Measurements from ENCODE around the gene B4GALNT1. TPM values are rescaled to one million over a fixed set of nuclear protein-coding genes. Genes with fewer than 3 reads are reported as not detected.

Gene B4GALNT1
- polyA plus RNA-seq, 1 donor from 2014 or later: 99.9 TPM

GRCh38 chr12:57607958-57608663 lies 24.9 kb downstream of the B4GALNT1 start:
- no peak overlapping the region for H3K4me3 ChIP-seq (ENCODE audit: low read length)
- H3K9me2 ChIP-seq (ENCODE audit: insufficient read depth, low read length): no peaks in the 10 kb centered on the region
- TF ChIP-seq TAF1 (IDR thresholded peaks at IDR 0.05; ENCODE audit: low read depth): no peak
- no peak for TF ChIP-seq RAD21 (conservative IDR thresholded peaks at IDR 0.05)
- no peak for TF ChIP-seq EZH2 (IDR thresholded peaks at IDR 0.05; ENCODE audit: borderline replicate concordance, insufficient read depth, low read length, poor library complexity, severe bottlenecking)
- TF ChIP-seq, protein P1, sequence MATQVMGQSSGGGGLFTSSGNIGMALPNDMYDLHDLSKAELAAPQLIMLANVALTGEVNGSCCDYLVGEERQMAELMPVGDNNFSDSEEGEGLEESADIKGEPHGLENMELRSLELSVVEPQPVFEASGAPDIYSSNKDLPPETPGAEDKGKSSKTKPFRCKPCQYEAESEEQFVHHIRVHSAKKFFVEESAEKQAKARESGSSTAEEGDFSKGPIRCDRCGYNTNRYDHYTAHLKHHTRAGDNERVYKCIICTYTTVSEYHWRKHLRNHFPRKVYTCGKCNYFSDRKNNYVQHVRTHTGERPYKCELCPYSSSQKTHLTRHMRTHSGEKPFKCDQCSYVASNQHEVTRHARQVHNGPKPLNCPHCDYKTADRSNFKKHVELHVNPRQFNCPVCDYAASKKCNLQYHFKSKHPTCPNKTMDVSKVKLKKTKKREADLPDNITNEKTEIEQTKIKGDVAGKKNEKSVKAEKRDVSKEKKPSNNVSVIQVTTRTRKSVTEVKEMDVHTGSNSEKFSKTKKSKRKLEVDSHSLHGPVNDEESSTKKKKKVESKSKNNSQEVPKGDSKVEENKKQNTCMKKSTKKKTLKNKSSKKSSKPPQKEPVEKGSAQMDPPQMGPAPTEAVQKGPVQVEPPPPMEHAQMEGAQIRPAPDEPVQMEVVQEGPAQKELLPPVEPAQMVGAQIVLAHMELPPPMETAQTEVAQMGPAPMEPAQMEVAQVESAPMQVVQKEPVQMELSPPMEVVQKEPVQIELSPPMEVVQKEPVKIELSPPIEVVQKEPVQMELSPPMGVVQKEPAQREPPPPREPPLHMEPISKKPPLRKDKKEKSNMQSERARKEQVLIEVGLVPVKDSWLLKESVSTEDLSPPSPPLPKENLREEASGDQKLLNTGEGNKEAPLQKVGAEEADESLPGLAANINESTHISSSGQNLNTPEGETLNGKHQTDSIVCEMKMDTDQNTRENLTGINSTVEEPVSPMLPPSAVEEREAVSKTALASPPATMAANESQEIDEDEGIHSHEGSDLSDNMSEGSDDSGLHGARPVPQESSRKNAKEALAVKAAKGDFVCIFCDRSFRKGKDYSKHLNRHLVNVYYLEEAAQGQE (IDR thresholded peaks at IDR 0.05; ENCODE audit: borderline replicate concordance): no peak
- no peak for TF ChIP-seq MXI1 (conservative IDR thresholded peaks at IDR 0.05; ENCODE audit: poor library complexity, severe bottlenecking)
- no peak for TF ChIP-seq SMC3 (conservative IDR thresholded peaks at IDR 0.05; ENCODE audit: poor library complexity)
- no peak for TF ChIP-seq EP300 (conservative IDR thresholded peaks at IDR 0.05; ENCODE audit: poor library complexity, severe bottlenecking)
- no peak for TF ChIP-seq POLR2AphosphoS5 (IDR thresholded peaks at IDR 0.05)
- TF ChIP-seq, protein P2, sequence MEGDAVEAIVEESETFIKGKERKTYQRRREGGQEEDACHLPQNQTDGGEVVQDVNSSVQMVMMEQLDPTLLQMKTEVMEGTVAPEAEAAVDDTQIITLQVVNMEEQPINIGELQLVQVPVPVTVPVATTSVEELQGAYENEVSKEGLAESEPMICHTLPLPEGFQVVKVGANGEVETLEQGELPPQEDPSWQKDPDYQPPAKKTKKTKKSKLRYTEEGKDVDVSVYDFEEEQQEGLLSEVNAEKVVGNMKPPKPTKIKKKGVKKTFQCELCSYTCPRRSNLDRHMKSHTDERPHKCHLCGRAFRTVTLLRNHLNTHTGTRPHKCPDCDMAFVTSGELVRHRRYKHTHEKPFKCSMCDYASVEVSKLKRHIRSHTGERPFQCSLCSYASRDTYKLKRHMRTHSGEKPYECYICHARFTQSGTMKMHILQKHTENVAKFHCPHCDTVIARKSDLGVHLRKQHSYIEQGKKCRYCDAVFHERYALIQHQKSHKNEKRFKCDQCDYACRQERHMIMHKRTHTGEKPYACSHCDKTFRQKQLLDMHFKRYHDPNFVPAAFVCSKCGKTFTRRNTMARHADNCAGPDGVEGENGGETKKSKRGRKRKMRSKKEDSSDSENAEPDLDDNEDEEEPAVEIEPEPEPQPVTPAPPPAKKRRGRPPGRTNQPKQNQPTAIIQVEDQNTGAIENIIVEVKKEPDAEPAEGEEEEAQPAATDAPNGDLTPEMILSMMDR (IDR thresholded peaks at IDR 0.05; ENCODE audit: poor library complexity, severe bottlenecking): no peak
- H3K27me3 ChIP-seq (ENCODE audit: insufficient read depth, low read depth, low read length): peaks cover 13% of the 10 kb centered on the region
- H3K9ac ChIP-seq (ENCODE audit: low read length): no peak overlapping the region
- H3K9me3 ChIP-seq (ENCODE audit: low read length): no peaks in the 10 kb centered on the region
- H3K36me3 ChIP-seq (ENCODE audit: insufficient read depth, low read length): no peaks in the 10 kb centered on the region
- no peaks in the 10 kb centered on the region for H4K20me1 ChIP-seq (ENCODE audit: insufficient read depth)
- H3F3A ChIP-seq (ENCODE audit: insufficient read depth, low read length, poor library complexity, severe bottlenecking): no peaks in the 10 kb centered on the region
- no peak overlapping the region for H3K4me2 ChIP-seq (ENCODE audit: low read length)
- H2AFZ ChIP-seq (ENCODE audit: low read depth, low read length): no peak overlapping the region
- H3K27ac ChIP-seq (ENCODE audit: low read length): no peak overlapping the region
- peaks cover 19% of the 10 kb centered on the region for H3K79me2 ChIP-seq (replicated peaks; ENCODE audit: insufficient read depth, low read length)

DNA sequence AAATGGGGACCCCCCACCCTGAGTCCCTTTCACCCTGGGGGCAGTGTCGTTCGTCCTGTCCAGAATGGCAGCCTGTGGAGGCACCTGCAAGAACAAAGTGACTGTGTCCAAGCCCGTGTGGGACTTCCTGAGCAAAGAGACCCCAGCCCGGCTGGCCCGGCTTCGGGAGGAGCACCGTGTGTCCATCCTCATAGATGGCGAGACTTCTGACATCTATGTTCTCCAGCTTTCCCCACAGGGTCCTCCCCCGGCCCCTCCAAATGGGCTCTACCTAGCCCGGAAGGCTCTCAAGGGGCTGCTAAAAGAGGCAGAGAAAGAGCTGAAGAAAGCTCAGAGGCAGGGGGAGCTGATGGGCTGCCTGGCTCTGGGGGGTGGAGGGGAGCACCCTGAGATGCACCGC lies 26.2 kb downstream of the B4GALNT1 start:
- TF ChIP-seq POLR2AphosphoS5 (IDR thresholded peaks at IDR 0.05) (no peak), TAF1 (IDR thresholded peaks at IDR 0.05; ENCODE audit: low read depth) (no peak), MXI1 (conservative IDR thresholded peaks at IDR 0.05; ENCODE audit: poor library complexity, severe bottlenecking) (no peak), RAD21 (conservative IDR thresholded peaks at IDR 0.05) (no peak)
- TF ChIP-seq, protein P2 (IDR thresholded peaks at IDR 0.05; ENCODE audit: poor library complexity, severe bottlenecking): no peak
- Histone ChIP-seq H3K79me2 (replicated peaks; ENCODE audit: insufficient read depth, low read length) (peaks cover 19% of the 10 kb centered on the region), H3K9me2 (ENCODE audit: insufficient read depth, low read length) (no peaks in the 10 kb centered on the region), H3K9me3 (ENCODE audit: low read length) (no peaks in the 10 kb centered on the region), H3F3A (ENCODE audit: insufficient read depth, low read length, poor library complexity, severe bottlenecking) (no peaks in the 10 kb centered on the region), H3K9ac (ENCODE audit: low read length) (no peak overlapping the region), H3K4me3 (ENCODE audit: low read length) (no peak overlapping the region), H3K4me2 (ENCODE audit: low read length) (no peak overlapping the region), H2AFZ (ENCODE audit: low read depth, low read length) (no peak overlapping the region), H3K27ac (ENCODE audit: low read length) (no peak overlapping the region), H4K20me1 (ENCODE audit: insufficient read depth) (no peaks in the 10 kb centered on the region), H3K36me3 (ENCODE audit: insufficient read depth, low read length) (no peaks in the 10 kb centered on the region), H3K27me3 (ENCODE audit: insufficient read depth, low read depth, low read length) (peaks cover 13% of the 10 kb centered on the region)

All from neural cell (in vitro differentiated cells).